SK-N-SH treated with all-trans-retinoic acid at 6 μM for 48 hours (cell line): ENCODE results near the gene LTBP3.

Experiments used
- ATAC-seq: fragments of 200-7000 bp; cut with Tn5 transposase; 3 replicates; pipeline ENCODE4 v1.9.1; 2020; ENCODE audit warnings: mild to moderate bottlenecking, moderate library complexity
- ARNTL ChIP-seq: fragments of 450-650 bp; formaldehyde crosslinking; IDR thresholded peaks from 2 replicates; pipeline ENCODE4 v1.5.0; 2020; ENCODE audit warnings: low read depth, mild to moderate bottlenecking, moderate library complexity, borderline replicate concordance
- BACH2 ChIP-seq: fragments of 250-450 bp; sonication (Bioruptor Pico); IDR thresholded peaks from 2 replicates; pipeline ENCODE4 v1.9.0; 2021; ENCODE audit warnings: mild to moderate bottlenecking, borderline replicate concordance
- CSDC2 ChIP-seq: fragments of 250-450 bp; sonication (Bioruptor Pico); IDR thresholded peaks from 2 replicates; pipeline ENCODE4 v1.5.0; 2020; ENCODE audit warnings: mild to moderate bottlenecking, moderate library complexity
- CSRNP3 ChIP-seq: fragments of 250-450 bp; sonication (Bioruptor Pico); IDR thresholded peaks from 2 replicates; pipeline ENCODE4 v1.5.1; 2021; ENCODE audit warnings: mild to moderate bottlenecking, moderate library complexity
- ESRRG ChIP-seq: fragments of 250-450 bp; sonication (Bioruptor Pico); IDR thresholded peaks from 2 replicates; pipeline ENCODE4 v1.6.1; 2021; ENCODE audit warnings: mild to moderate bottlenecking
- GLIS3 ChIP-seq: fragments of 250-450 bp; sonication (Bioruptor Pico); IDR thresholded peaks from 2 replicates; pipeline ENCODE4 v1.5.0; 2020; ENCODE audit warnings: mild to moderate bottlenecking, moderate library complexity
- ISL1 ChIP-seq: fragments of 250-450 bp; sonication (Bioruptor Pico); IDR thresholded peaks from 2 replicates; pipeline ENCODE4 v2.1.2; 2022; ENCODE audit warnings: mild to moderate bottlenecking, moderate library complexity
- OSR1 ChIP-seq: fragments of 250-450 bp; sonication (Bioruptor Pico); IDR thresholded peaks from 2 replicates; pipeline ENCODE4 v1.8.0; 2022; ENCODE audit warnings: moderate library complexity, mild to moderate bottlenecking, inconsistent platforms
- PATZ1 ChIP-seq: fragments of 250-450 bp; sonication (Bioruptor Pico); IDR thresholded peaks from 2 replicates; pipeline ENCODE4 v1.8.0; 2020; ENCODE audit warnings: mild to moderate bottlenecking, moderate library complexity, borderline replicate concordance
- POU6F1 ChIP-seq: fragments of 250-450 bp; sonication (Bioruptor Pico); IDR thresholded peaks from 2 replicates; pipeline ENCODE4 v1.8.0; 2021; ENCODE audit warnings: low read depth, mild to moderate bottlenecking, moderate library complexity, borderline replicate concordance
- PPARA ChIP-seq: fragments of 250-450 bp; sonication (Bioruptor Pico); IDR thresholded peaks from 2 replicates; pipeline ENCODE4 v1.5.0; 2020; ENCODE audit warnings: mild to moderate bottlenecking, borderline replicate concordance
- RARB ChIP-seq: fragments of 250-450 bp; sonication (Bioruptor Pico); IDR thresholded peaks from 2 replicates; pipeline ENCODE4 v1.8.0; 2021; ENCODE audit warnings: mild to moderate bottlenecking, moderate library complexity
- SNAI2 ChIP-seq: fragments of 250-450 bp; sonication (Bioruptor Pico); IDR thresholded peaks from 2 replicates; pipeline ENCODE4 v1.5.0; 2020; ENCODE audit warnings: mild to moderate bottlenecking, moderate library complexity
- TCF4 ChIP-seq: fragments of 250-450 bp; sonication (Bioruptor Pico); IDR thresholded peaks from 2 replicates; pipeline ENCODE4 v1.8.0; 2021; ENCODE audit warnings: mild to moderate bottlenecking, moderate library complexity, borderline replicate concordance
- TOX ChIP-seq: fragments of 250-450 bp; sonication (Bioruptor Pico); IDR thresholded peaks from 2 replicates; pipeline ENCODE4 v1.8.0; 2021; ENCODE audit warnings: mild to moderate bottlenecking, moderate library complexity, borderline replicate concordance
- TSHZ2 ChIP-seq: fragments of 250-450 bp; sonication (Bioruptor Pico); IDR thresholded peaks from 2 replicates; pipeline ENCODE4 v1.5.0; 2020; ENCODE audit warnings: mild to moderate bottlenecking, moderate library complexity
- ZC3H10 ChIP-seq: fragments of 250-450 bp; sonication (Bioruptor Pico); IDR thresholded peaks from 2 replicates; pipeline ENCODE4 v1.5.1; 2021; ENCODE audit warnings: mild to moderate bottlenecking, moderate library complexity
- ZNF70 ChIP-seq: fragments of 450-650 bp; formaldehyde crosslinking; IDR thresholded peaks from 2 replicates; pipeline ENCODE4 v1.5.0; 2020; ENCODE audit warnings: mild to moderate bottlenecking, moderate library complexity
- ZNF8 ChIP-seq: fragments of 450-650 bp; formaldehyde crosslinking; IDR thresholded peaks from 2 replicates; pipeline ENCODE4 v1.5.0; 2020; ENCODE audit warnings: mild to moderate bottlenecking, moderate library complexity

LTBP3 gene

GRCh38 chr11:65498977-65499712 is 59.0 kb downstream of the LTBP3 start, which contains the start of gene MALAT1 (continued):
- peak; percentile 100 for TF ChIP-seq PATZ1
- peak; percentile 99 for TF ChIP-seq SNAI2 (CRISPR knock-in tag)
- peak; percentile 96 for TF ChIP-seq TCF4 (CRISPR knock-in tag)
- TF ChIP-seq ISL1 (CRISPR knock-in tag) = peak; percentile 31; the same call in 1 of the 2 replicates
- peak; percentile 99 for TF ChIP-seq GLIS3 (CRISPR knock-in tag)
- peak; percentile 92 for TF ChIP-seq CSDC2 (CRISPR knock-in tag)
- peak; percentile 84 for TF ChIP-seq ZNF70 (CRISPR knock-in tag)
- TF ChIP-seq BACH2 (CRISPR knock-in tag) = no peak
- TF ChIP-seq TOX (CRISPR knock-in tag) = peak; percentile 100
- TF ChIP-seq CSRNP3 (CRISPR knock-in tag) = peak; percentile 100
- peak; percentile 99 for TF ChIP-seq ESRRG (CRISPR knock-in tag)
- TF ChIP-seq POU6F1 (CRISPR knock-in tag) = peak; percentile 100
- TF ChIP-seq, all 23 proteins: peak for 20

GRCh38 chr11:65498727-65498976 is 59.5 kb downstream of the LTBP3 start:
- no peak for ATAC-seq
- no peak for TF ChIP-seq ZNF70 (CRISPR knock-in tag)
- no peak for TF ChIP-seq ZNF8 (CRISPR knock-in tag)
- no peak for TF ChIP-seq PATZ1
- no peak for TF ChIP-seq RARB (CRISPR knock-in tag)
- no peak for TF ChIP-seq PPARA (CRISPR knock-in tag)
- no peak for TF ChIP-seq TSHZ2
- TF ChIP-seq CSDC2 (CRISPR knock-in tag) = no peak
- TF ChIP-seq ARNTL (CRISPR knock-in tag) = no peak
- TF ChIP-seq OSR1 (CRISPR knock-in tag) = no peak
- TF ChIP-seq SNAI2 (CRISPR knock-in tag) = no peak
- TF ChIP-seq TCF4 (CRISPR knock-in tag) = no peak
- TF ChIP-seq ISL1 (CRISPR knock-in tag) = no peak
- no peak for TF ChIP-seq ESRRG (CRISPR knock-in tag)
- TF ChIP-seq ZC3H10 (CRISPR knock-in tag) = no peak
- no peak for TF ChIP-seq GLIS3 (CRISPR knock-in tag)
